Neural cell (in vitro differentiated cells): Measurements from ENCODE around the gene EMC8. TPM values are rescaled to one million over a fixed set of nuclear protein-coding genes. Genes with fewer than 3 reads are reported as not detected.
A peak's percentile ranks its signal among the peaks of the same experiment; 100 is the strongest.

ENCODE experiments used
- H2AFZ ChIP-seq: fragments of 200-600, 300-800 bp; sonication (generic), shearing (Covaris generic); 2 replicates; pipeline ENCODE4 v1.6.0; 2014; ENCODE audit warnings: low read depth, mild to moderate bottlenecking, antibody characterized with exemption, low read length, moderate library complexity
- H3F3A ChIP-seq: fragments of 200-600 bp; shearing (Covaris generic); 2 replicates; pipeline ENCODE4 v1.6.1; 2016; ENCODE audit warnings: mild to moderate bottlenecking, moderate library complexity, mixed read lengths, antibody characterized with exemption, low read length; ENCODE audit not compliant: insufficient read depth, poor library complexity, severe bottlenecking
- H3K27ac ChIP-seq: fragments of 200-600, 300-800 bp; sonication (generic), shearing (Covaris generic); 2 replicates; pipeline ENCODE4 v1.5.1; 2014; ENCODE audit warnings: mild to moderate bottlenecking, low read length, moderate library complexity
- H3K27me3 ChIP-seq: fragments of 300-800, 200-600 bp; sonication (generic), shearing (Covaris generic); 2 replicates; pipeline ENCODE4 v1.6.0; 2014; ENCODE audit warnings: mild to moderate bottlenecking, low read depth, low read length, moderate library complexity; ENCODE audit not compliant: insufficient read depth
- H3K36me3 ChIP-seq: fragments of 300-800, 200-600 bp; sonication (generic), shearing (Covaris generic); 2 replicates; pipeline ENCODE4 v1.5.1; 2014; ENCODE audit warnings: mild to moderate bottlenecking, antibody characterized with exemption, low read length, moderate library complexity; ENCODE audit not compliant: insufficient read depth
- H3K4me2 ChIP-seq: fragments of 300-800, 200-600 bp; sonication (generic), shearing (Covaris generic); 2 replicates; pipeline ENCODE4 v1.6.0; 2014; ENCODE audit warnings: mild to moderate bottlenecking, low read length
- H3K4me3 ChIP-seq: fragments of 300-800, 200-600 bp; sonication (generic), shearing (Covaris generic); 2 replicates; pipeline ENCODE4 v1.5.1; 2014; ENCODE audit warnings: mild to moderate bottlenecking, low read length, moderate library complexity
- H3K79me2 ChIP-seq: fragments of 200-600 bp; shearing (Covaris generic); replicated peaks from 2 replicates; pipeline ENCODE4 v1.6.0; 2014; ENCODE audit warnings: mild to moderate bottlenecking, low read length, moderate library complexity; ENCODE audit not compliant: insufficient read depth
- H3K9ac ChIP-seq: fragments of 300-800, 200-600 bp; sonication (generic), shearing (Covaris generic); 2 replicates; pipeline ENCODE4 v1.6.1; 2016; ENCODE audit warnings: mild to moderate bottlenecking, low read length, mixed read lengths
- H3K9me2 ChIP-seq: fragments of 200-600 bp; shearing (Covaris generic); 2 replicates; pipeline ENCODE4 v1.6.1; 2016; ENCODE audit warnings: mild to moderate bottlenecking, low read length, mixed read lengths; ENCODE audit not compliant: insufficient read depth
- H3K9me3 ChIP-seq: fragments of 200-600, 300-800 bp; sonication (generic), shearing (Covaris generic); 2 replicates; pipeline ENCODE4 v1.6.1; 2016; ENCODE audit warnings: mild to moderate bottlenecking, mixed run types, low read length, moderate library complexity, mixed read lengths
- H4K20me1 ChIP-seq: fragments of 200-600 bp; shearing (Covaris generic); 2 replicates; pipeline ENCODE4 v1.6.1; 2016; ENCODE audit warnings: mild to moderate bottlenecking, mixed run types; ENCODE audit not compliant: insufficient read depth
- CTCF ChIP-seq: fragments of 450-650 bp; IDR thresholded peaks from 2 replicates; pipeline ENCODE4 v1.5.1; 2014; ENCODE audit warnings: antibody characterized with exemption, mild to moderate bottlenecking, moderate library complexity; ENCODE audit not compliant: poor library complexity, severe bottlenecking
- EP300 ChIP-seq: fragments of 450-650 bp; conservative IDR thresholded peaks from 2 replicates; pipeline ENCODE4 v1.6.1; 2014; ENCODE audit warnings: antibody characterized with exemption, mild to moderate bottlenecking, moderate library complexity; ENCODE audit not compliant: poor library complexity, severe bottlenecking
- EZH2 ChIP-seq: fragments of 200-600, 300-800 bp; shearing (Covaris generic), sonication (generic); IDR thresholded peaks from 2 replicates; pipeline ENCODE4 v1.6.1; 2014; ENCODE audit warnings: antibody characterized with exemption, low read length, borderline replicate concordance, mild to moderate bottlenecking; ENCODE audit not compliant: insufficient read depth, poor library complexity, severe bottlenecking
- MXI1 ChIP-seq: fragments of 450-650 bp; conservative IDR thresholded peaks from 2 replicates; pipeline ENCODE4 v1.6.1; 2014; ENCODE audit warnings: antibody characterized with exemption, mild to moderate bottlenecking; ENCODE audit not compliant: poor library complexity, severe bottlenecking
- POLR2AphosphoS5 ChIP-seq: IDR thresholded peaks from 2 replicates; pipeline ENCODE4 v1.6.1; 2012
- RAD21 ChIP-seq: fragments of 450-650 bp; conservative IDR thresholded peaks from 2 replicates; pipeline ENCODE4 v1.6.1; 2014; ENCODE audit warnings: antibody characterized with exemption, mild to moderate bottlenecking, moderate library complexity
- REST ChIP-seq: IDR thresholded peaks from 2 replicates; pipeline ENCODE4 v1.6.1; 2012; ENCODE audit warnings: borderline replicate concordance
- SMC3 ChIP-seq: fragments of 450-650 bp; conservative IDR thresholded peaks from 2 replicates; pipeline ENCODE4 v1.6.1; 2014; ENCODE audit warnings: antibody characterized with exemption, mild to moderate bottlenecking, moderate library complexity; ENCODE audit not compliant: poor library complexity
- TAF1 ChIP-seq: IDR thresholded peaks from 2 replicates; pipeline ENCODE4 v1.6.1; 2012; ENCODE audit warnings: low read depth
- polyA minus RNA-seq: library from RNA; depleted of rRNA, polyadenylated mRNA; stranded (reverse); fragments of >200 nt; gene quantifications from 2 replicates; pipeline ENCODE4 v1.2.3, GENCODE V29; 2014
- polyA plus RNA-seq: library from polyadenylated mRNA; depleted of rRNA; stranded (reverse); fragments of >200 nt; gene quantifications from 2 replicates; pipeline ENCODE4 v1.2.3, GENCODE V29; 2014

Gene EMC8
- polyA plus RNA-seq (38.9 and 44.4 TPM in 2 replicates), polyA minus RNA-seq (32.8 and 35.3 TPM in 2 replicates)

GRCh38 chr16:85799497-85800320, at the start of gene EMC8, which contains the start of gene COX4I1:
Gene EMC8, minus strand, starts transcription at chr16:85799544. Its CDS starts 249 bp downstream, at chr16:85799295.
Gene COX4I1, plus strand, starts transcription at chr16:85799695. Its CDS starts 1,511 bp downstream, at chr16:85801206.
- Histone ChIP-seq H3K27ac (peak within 1 kb of the TSS; percentile 79), H3K27me3 (no peaks in the 10 kb centered on the region), H3K4me2 (peak within 1 kb of the TSS; percentile 76), H3K79me2 (peaks cover 41% of the 10 kb centered on the region), H3K36me3 (peaks cover 8% of the 10 kb centered on the region), H4K20me1 (no peaks in the 10 kb centered on the region), H3F3A (no peaks in the 10 kb centered on the region), H3K9ac (peak within 1 kb of the TSS; percentile 97), H2AFZ (peak within 1 kb of the TSS; percentile 65), H3K4me3 (peak within 1 kb of the TSS; percentile 99), H3K9me3 (no peaks in the 10 kb centered on the region), H3K9me2 (no peaks in the 10 kb centered on the region)
- TF ChIP-seq POLR2AphosphoS5 (peak; percentile 96), REST (peak; percentile 67), RAD21 (no peak), SMC3 (no peak), MXI1 (peak; percentile 91), CTCF (no peak), TAF1 (peak; percentile 83), EZH2 (no peak), EP300 (no peak)

- H3K9ac ChIP-seq, result no peak overlapping the region
- no peaks in the 10 kb centered on the region for H3K9me3 ChIP-seq
- H3K79me2 ChIP-seq, result no peaks in the 10 kb centered on the region
- no peak overlapping the region for H3K27ac ChIP-seq
- no peaks in the 10 kb centered on the region for H3K9me2 ChIP-seq
- TF ChIP-seq CTCF (no peak), POLR2AphosphoS5 (no peak), TAF1 (no peak), SMC3 (no peak), RAD21 (no peak), EZH2 (no peak), REST (no peak), EP300 (no peak), MXI1 (no peak)
- no peaks in the 10 kb centered on the region for H3F3A ChIP-seq
- no peaks in the 10 kb centered on the region for H3K36me3 ChIP-seq
- H3K4me2 ChIP-seq, result no peak overlapping the region
- H3K4me3 ChIP-seq, result no peak overlapping the region
- H3K27me3 ChIP-seq, result no peaks in the 10 kb centered on the region
- H4K20me1 ChIP-seq, result no peaks in the 10 kb centered on the region
- no peak overlapping the region for H2AFZ ChIP-seq
These were observed 49.6 kb upstream of the EMC8 start for GRCh38 chr16:85848986-85849385.
